Upper lobe of right lung (tissue), 1 donor: ENCODE data around the gene STARD13. TPM values are rescaled to one million over a fixed set of nuclear protein-coding genes. Genes with fewer than 3 reads are reported as not detected.

Source experiments
- ATAC-seq: fragments of 200-7000 bp; cut with Tn5 transposase; one replicate; pipeline ENCODE4 v1.9.1; 2020; ENCODE audit warnings: mild to moderate bottlenecking, moderate library complexity
- DNase-seq: peaks from one replicate; pipeline ENCODE4 v3.0.0-alpha.2; 2020
- H3K27ac ChIP-seq: fragments of 200-600 bp; one replicate; pipeline ENCODE4 v1.8.0; 2022
- H3K27me3 ChIP-seq: fragments of 200-600 bp; one replicate; pipeline ENCODE4 v1.8.0; 2022; ENCODE audit warnings: mild to moderate bottlenecking
- H3K36me3 ChIP-seq: fragments of 200-600 bp; one replicate; pipeline ENCODE4 v1.8.0; 2022
- H3K4me1 ChIP-seq: fragments of 200-600 bp; one replicate; pipeline ENCODE4 v1.8.0; 2022
- H3K4me3 ChIP-seq: fragments of 200-600 bp; one replicate; pipeline ENCODE4 v1.8.0; 2022; ENCODE audit warnings: mild to moderate bottlenecking
- H3K9me3 ChIP-seq: fragments of 200-600 bp; one replicate; pipeline ENCODE4 v1.8.0; 2022
- intact Hi-C: fragments of 100-400 bp; cut with DNase I; formaldehyde crosslinking; loops from one replicate; pipeline ENCODE4 v1.11.0; 2022
- total RNA-seq: library from RNA; stranded (reverse); fragmentation: NEBNext Ultra II Directional; extraction: Animal tissue kit (Norgen Biotek cat#: 25700); gene quantifications from one replicate; pipeline ENCODE4 v1.2.1, GENCODE V29; 2021
- TF ChIP-seq, protein P1 (sequence below): fragments of 200-600 bp; IDR thresholded peaks from one replicate; pipeline ENCODE4 v1.8.0; 2022; ENCODE audit warnings: antibody characterized with exemption
- donor health status: DM: no; HTN: yes; CAD: no; lungs with severe emphysema.

Gene STARD13
- total RNA-seq, 1 donor from 2014 or later, result 60.4 TPM

DNA sequence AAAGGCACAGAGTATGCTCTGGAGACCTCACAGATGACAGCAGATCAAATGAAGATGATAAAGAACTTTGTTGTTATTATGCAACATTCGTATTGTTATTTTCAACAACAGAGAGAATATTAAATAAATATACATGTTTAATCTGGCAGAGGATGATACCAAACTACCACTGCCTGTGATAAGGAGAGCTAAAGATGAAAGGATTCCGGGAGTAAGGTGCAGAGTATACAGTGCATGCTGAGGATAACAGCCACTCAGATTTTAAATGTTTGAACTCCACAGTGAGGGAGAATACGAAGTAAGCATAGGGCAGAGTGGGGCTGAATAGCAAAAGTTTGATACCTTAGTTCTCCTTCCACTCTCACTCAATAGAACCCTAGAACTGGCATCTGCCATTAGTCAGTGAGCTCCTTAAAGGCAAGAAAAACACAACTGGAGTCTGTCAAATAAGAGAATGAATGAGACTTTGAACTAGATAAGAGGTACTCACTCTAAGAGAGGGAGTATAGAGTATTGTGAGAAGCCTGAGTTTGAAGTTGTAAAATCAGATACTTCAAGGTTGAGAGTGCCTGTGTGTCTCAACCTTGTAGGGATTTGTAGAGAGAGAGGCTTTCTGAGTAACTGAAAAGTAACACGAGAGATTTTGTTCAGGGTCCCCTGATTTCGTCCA is 78.5 kb downstream of the STARD13 start:
- Histone ChIP-seq H3K27ac (peak overlapping the region; percentile 44), H3K36me3 (no peaks in the 10 kb centered on the region), H3K9me3 (no peaks in the 10 kb centered on the region), H3K4me3 (no peak overlapping the region), H3K27me3 (no peaks in the 10 kb centered on the region), H3K4me1 (peaks cover 44% of the 10 kb centered on the region)
- intact Hi-C loops, result no loop called here
- ATAC-seq (no peak), DNase-seq (no peak)
- TF ChIP-seq, protein P1, sequence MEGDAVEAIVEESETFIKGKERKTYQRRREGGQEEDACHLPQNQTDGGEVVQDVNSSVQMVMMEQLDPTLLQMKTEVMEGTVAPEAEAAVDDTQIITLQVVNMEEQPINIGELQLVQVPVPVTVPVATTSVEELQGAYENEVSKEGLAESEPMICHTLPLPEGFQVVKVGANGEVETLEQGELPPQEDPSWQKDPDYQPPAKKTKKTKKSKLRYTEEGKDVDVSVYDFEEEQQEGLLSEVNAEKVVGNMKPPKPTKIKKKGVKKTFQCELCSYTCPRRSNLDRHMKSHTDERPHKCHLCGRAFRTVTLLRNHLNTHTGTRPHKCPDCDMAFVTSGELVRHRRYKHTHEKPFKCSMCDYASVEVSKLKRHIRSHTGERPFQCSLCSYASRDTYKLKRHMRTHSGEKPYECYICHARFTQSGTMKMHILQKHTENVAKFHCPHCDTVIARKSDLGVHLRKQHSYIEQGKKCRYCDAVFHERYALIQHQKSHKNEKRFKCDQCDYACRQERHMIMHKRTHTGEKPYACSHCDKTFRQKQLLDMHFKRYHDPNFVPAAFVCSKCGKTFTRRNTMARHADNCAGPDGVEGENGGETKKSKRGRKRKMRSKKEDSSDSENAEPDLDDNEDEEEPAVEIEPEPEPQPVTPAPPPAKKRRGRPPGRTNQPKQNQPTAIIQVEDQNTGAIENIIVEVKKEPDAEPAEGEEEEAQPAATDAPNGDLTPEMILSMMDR, result no peak

DNA sequence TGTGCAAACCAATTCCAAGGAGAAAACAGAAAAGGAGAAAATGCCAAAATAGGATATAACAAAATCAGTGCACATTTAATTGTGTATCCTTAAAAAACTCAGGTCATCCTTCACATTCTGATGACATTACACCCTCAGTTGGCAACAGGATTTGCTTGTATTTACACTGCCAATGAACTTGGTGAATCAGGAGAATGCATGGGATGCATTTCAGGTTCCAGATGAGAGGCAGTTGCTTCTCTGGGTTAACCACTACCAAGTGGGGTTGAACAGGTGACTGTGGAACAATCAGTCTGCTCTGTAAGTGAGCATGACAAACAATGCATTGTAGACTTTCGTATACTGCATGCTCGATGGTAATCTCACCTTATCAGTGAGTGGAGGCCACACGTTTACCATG is 79.1 kb downstream of the STARD13 start:
- TF ChIP-seq, protein P1, result no peak
- peaks cover 44% of the 10 kb centered on the region for H3K4me1 ChIP-seq
- no peaks in the 10 kb centered on the region for H3K9me3 ChIP-seq
- peak overlapping the region; percentile 27 for H3K27ac ChIP-seq
- no peak for ATAC-seq
- no peak overlapping the region for H3K4me3 ChIP-seq
- H3K27me3 ChIP-seq, result no peaks in the 10 kb centered on the region
- H3K36me3 ChIP-seq, result no peaks in the 10 kb centered on the region
- no peak for DNase-seq
- intact Hi-C loops, result no loop called here

- no peak for ATAC-seq
- H3K36me3 ChIP-seq, result no peaks in the 10 kb centered on the region
- peak overlapping the region; percentile 74 for H3K27ac ChIP-seq
- no peaks in the 10 kb centered on the region for H3K27me3 ChIP-seq
- no peaks in the 10 kb centered on the region for H3K9me3 ChIP-seq
- peak overlapping the region; percentile 37 for H3K4me3 ChIP-seq
- DNase-seq, result no peak
- TF ChIP-seq, protein P1, result no peak
- intact Hi-C loops, result no loop called here
- peaks cover 44% of the 10 kb centered on the region for H3K4me1 ChIP-seq
These were observed 79.7 kb downstream of the STARD13 start for GRCh38 chr13:33205804-33206221.

DNA sequence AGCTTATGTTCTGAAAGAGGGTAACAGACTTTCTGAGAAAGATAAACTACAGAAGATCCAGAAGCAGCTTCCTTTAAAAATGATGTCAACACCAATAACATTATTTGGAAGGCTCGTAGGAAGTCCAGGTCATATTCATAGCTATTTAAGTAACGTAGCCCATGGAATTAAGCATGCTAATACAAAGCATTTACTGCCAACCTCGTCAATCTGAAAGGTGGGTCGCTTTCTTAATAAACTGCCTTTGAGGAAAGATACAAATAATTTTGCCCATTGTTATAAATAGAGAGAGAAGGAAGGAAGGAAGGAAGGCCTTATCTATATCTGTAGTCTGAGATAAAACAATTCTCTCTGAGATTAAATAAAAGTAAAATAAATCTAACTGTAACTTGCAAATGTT is 80.3 kb downstream of the STARD13 start:
- ATAC-seq (no peak), DNase-seq (no peak)
- Histone ChIP-seq H3K9me3 (no peaks in the 10 kb centered on the region), H3K27me3 (no peaks in the 10 kb centered on the region), H3K27ac (peak overlapping the region; percentile 74), H3K4me1 (peaks cover 44% of the 10 kb centered on the region), H3K36me3 (no peaks in the 10 kb centered on the region), H3K4me3 (peak overlapping the region; percentile 37)
- TF ChIP-seq, protein P1, result no peak
- intact Hi-C loops, result no loop called here

DNA sequence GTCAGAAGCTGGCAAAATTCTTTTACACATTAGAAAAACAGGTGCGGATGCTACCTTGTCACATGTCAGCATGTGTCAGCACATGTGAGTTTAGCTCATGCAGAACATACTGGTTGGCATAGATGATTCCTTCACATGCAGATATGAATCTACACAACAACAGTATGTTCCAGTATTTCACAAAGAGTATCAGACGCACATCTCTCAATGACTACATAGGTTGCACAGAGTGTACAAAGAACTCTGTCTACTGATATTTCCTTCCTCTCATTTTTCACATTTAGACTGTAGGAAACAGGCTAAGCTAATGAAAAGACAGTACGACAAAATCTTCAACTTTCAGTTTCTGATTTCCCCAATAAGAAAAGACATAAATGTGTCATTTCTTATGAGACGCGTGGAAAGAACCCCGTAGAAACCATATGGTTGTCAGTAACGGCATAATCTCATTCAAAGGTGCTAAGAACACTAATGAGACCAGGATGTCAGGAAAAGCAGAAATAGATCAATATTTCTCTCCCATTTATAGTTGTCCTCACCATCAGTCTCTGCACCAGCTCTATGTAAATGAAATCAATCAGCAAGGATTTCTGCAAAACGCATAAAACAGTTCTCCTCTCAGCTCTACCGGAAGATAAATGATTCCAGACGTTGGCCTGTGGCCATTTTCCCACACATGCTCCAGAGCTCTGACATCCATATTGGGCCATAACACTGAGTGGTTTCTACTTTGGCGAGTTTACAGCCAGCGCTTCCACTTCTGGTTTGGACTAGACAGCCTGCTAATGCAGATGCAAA is 81.2 kb downstream of the STARD13 start:
- no peaks in the 10 kb centered on the region for H3K27me3 ChIP-seq
- H3K4me3 ChIP-seq, result peak overlapping the region; percentile 37
- H3K4me1 ChIP-seq, result peaks cover 44% of the 10 kb centered on the region
- H3K36me3 ChIP-seq, result no peaks in the 10 kb centered on the region
- TF ChIP-seq, protein P1, result no peak
- H3K9me3 ChIP-seq, result no peaks in the 10 kb centered on the region
- H3K27ac ChIP-seq, result peak overlapping the region; percentile 74
- DNase-seq, result no peak
- peak; percentile 7 for ATAC-seq
- intact Hi-C loops, result no loop called here
